ENCODE data around the gene PLCB1. TPM values are rescaled to one million over a fixed set of nuclear protein-coding genes. Genes with fewer than 3 reads are reported as not detected.

PLCB1 gene
- total and polyA plus RNA-seq, 2 experiments from 2014 or later, result 14.9 to 20.7 TPM

DNA sequence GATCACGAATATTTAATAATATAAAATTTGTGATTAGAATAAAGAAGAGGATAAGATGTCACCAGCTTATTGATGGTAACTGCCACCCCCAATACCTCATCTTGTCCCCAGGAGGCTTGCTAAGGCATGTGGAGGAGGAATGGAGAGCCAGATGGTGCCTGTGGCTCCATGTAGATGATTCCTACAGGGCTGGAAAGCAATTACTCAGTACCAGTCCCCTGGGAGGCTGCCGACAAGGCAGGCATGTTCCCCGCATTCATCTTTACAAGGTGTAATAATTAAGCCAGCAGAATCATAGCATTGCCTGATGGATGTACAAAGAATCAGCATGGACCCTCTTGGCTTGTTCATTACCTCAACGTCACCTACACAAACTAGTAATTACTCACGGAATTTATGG, 155.3 kb downstream of the PLCB1 start:
- Histone ChIP-seq H4K20me1 (replicated peaks; ENCODE audit: insufficient read depth) (0 out of 2 replicates have a peak, but pooled peaks cover 3% of the 10 kb centered on the region), H3K4me3 (no peak overlapping the region), H3K9me2 (ENCODE audit: insufficient read depth) (no peaks in the 10 kb centered on the region), H3K27ac (ENCODE audit: low read depth) (no peak overlapping the region), H3K4me2 (no peak overlapping the region), H3F3A (replicated peaks; ENCODE audit: low read depth) (no peaks in the 10 kb centered on the region), H3K79me2 (replicated peaks; ENCODE audit: insufficient read depth) (no peaks in the 10 kb centered on the region), H2AFZ (no peak overlapping the region), H3K27me3 (ENCODE audit: insufficient read depth) (no peaks in the 10 kb centered on the region), H3K36me3 (ENCODE audit: insufficient read depth) (no peaks in the 10 kb centered on the region), H3K4me1 (ENCODE audit: insufficient read depth) (no peaks in the 10 kb centered on the region)
- Mint-ChIP-seq H3K4me1 (no peaks in the 10 kb centered on the region), H3K27me3 (ENCODE audit: insufficient read depth, low read depth, poor library complexity) (no peaks in the 10 kb centered on the region), H3K27ac (no peak overlapping the region), H3K9me3 (no peaks in the 10 kb centered on the region), H3K4me3 (no peak overlapping the region), H3K36me3 (ENCODE audit: low read depth) (no peaks in the 10 kb centered on the region)
- TF ChIP-seq EZH2 (IDR thresholded peaks at IDR 0.05; ENCODE audit: low read depth, unreplicated experiment) (no peak), EZH2phosphoT487 (IDR thresholded peaks at IDR 0.05; ENCODE audit: unreplicated experiment) (no peak)
- TF ChIP-seq, protein P1, sequence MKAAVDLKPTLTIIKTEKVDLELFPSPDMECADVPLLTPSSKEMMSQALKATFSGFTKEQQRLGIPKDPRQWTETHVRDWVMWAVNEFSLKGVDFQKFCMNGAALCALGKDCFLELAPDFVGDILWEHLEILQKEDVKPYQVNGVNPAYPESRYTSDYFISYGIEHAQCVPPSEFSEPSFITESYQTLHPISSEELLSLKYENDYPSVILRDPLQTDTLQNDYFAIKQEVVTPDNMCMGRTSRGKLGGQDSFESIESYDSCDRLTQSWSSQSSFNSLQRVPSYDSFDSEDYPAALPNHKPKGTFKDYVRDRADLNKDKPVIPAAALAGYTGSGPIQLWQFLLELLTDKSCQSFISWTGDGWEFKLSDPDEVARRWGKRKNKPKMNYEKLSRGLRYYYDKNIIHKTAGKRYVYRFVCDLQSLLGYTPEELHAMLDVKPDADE (IDR thresholded peaks at IDR 0.05), result no peak
- no peak for DNase-seq (ENCODE audit: low spot score)
- no peak for ATAC-seq

DNA sequence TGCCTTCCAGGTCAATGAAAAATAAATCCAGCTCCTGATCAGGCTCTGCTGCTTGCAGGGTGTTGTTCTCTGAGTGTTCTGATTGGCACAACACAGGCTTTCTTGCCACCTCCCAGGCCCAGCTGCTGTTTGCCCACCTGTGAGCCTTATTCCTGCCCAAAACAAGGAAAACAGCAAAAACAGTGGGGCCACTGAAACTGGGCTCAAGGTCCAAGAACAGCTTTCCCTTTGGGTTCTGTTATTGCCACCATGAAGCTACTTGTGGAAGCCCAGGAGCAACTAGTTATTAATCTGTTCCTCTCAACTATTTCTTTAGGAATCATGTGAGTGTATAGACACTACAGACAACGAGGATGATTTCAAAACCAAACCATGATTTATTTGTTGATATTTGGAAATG, 159.1 kb downstream of the PLCB1 start:
- H3K4me3 Mint-ChIP-seq, result no peak overlapping the region
- no peak overlapping the region for H3K27ac Mint-ChIP-seq
- Histone ChIP-seq H3K27me3 (ENCODE audit: insufficient read depth) (no peaks in the 10 kb centered on the region), H3K4me3 (no peak overlapping the region), H3K79me2 (replicated peaks; ENCODE audit: insufficient read depth) (no peaks in the 10 kb centered on the region), H3K4me1 (ENCODE audit: insufficient read depth) (no peaks in the 10 kb centered on the region), H3K9me2 (ENCODE audit: insufficient read depth) (no peaks in the 10 kb centered on the region), H3K36me3 (ENCODE audit: insufficient read depth) (no peaks in the 10 kb centered on the region), H3F3A (replicated peaks; ENCODE audit: low read depth) (no peaks in the 10 kb centered on the region), H3K4me2 (no peak overlapping the region), H2AFZ (no peak overlapping the region), H4K20me1 (replicated peaks; ENCODE audit: insufficient read depth) (0 out of 2 replicates have a peak, but pooled peaks cover 3% of the 10 kb centered on the region), H3K27ac (ENCODE audit: low read depth) (no peak overlapping the region)
- DNase-seq (ENCODE audit: low spot score) (no peak), ATAC-seq (no peak)
- peaks cover 1% of the 10 kb centered on the region for H3K27me3 Mint-ChIP-seq (ENCODE audit: insufficient read depth, low read depth, poor library complexity)
- H3K4me1 Mint-ChIP-seq, result no peaks in the 10 kb centered on the region
- H3K36me3 Mint-ChIP-seq (ENCODE audit: low read depth), result no peaks in the 10 kb centered on the region
- H3K9me3 Mint-ChIP-seq, result no peaks in the 10 kb centered on the region
- TF ChIP-seq ZNF331 (CRISPR knock-in tag; IDR thresholded peaks at IDR 0.05; ENCODE audit: low read depth), result no peak
- TF ChIP-seq, protein P2, sequence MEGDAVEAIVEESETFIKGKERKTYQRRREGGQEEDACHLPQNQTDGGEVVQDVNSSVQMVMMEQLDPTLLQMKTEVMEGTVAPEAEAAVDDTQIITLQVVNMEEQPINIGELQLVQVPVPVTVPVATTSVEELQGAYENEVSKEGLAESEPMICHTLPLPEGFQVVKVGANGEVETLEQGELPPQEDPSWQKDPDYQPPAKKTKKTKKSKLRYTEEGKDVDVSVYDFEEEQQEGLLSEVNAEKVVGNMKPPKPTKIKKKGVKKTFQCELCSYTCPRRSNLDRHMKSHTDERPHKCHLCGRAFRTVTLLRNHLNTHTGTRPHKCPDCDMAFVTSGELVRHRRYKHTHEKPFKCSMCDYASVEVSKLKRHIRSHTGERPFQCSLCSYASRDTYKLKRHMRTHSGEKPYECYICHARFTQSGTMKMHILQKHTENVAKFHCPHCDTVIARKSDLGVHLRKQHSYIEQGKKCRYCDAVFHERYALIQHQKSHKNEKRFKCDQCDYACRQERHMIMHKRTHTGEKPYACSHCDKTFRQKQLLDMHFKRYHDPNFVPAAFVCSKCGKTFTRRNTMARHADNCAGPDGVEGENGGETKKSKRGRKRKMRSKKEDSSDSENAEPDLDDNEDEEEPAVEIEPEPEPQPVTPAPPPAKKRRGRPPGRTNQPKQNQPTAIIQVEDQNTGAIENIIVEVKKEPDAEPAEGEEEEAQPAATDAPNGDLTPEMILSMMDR (conservative IDR thresholded peaks at IDR 0.05; ENCODE audit: low read depth in 2 of 2), result no peak
- TF ChIP-seq, protein P3, sequence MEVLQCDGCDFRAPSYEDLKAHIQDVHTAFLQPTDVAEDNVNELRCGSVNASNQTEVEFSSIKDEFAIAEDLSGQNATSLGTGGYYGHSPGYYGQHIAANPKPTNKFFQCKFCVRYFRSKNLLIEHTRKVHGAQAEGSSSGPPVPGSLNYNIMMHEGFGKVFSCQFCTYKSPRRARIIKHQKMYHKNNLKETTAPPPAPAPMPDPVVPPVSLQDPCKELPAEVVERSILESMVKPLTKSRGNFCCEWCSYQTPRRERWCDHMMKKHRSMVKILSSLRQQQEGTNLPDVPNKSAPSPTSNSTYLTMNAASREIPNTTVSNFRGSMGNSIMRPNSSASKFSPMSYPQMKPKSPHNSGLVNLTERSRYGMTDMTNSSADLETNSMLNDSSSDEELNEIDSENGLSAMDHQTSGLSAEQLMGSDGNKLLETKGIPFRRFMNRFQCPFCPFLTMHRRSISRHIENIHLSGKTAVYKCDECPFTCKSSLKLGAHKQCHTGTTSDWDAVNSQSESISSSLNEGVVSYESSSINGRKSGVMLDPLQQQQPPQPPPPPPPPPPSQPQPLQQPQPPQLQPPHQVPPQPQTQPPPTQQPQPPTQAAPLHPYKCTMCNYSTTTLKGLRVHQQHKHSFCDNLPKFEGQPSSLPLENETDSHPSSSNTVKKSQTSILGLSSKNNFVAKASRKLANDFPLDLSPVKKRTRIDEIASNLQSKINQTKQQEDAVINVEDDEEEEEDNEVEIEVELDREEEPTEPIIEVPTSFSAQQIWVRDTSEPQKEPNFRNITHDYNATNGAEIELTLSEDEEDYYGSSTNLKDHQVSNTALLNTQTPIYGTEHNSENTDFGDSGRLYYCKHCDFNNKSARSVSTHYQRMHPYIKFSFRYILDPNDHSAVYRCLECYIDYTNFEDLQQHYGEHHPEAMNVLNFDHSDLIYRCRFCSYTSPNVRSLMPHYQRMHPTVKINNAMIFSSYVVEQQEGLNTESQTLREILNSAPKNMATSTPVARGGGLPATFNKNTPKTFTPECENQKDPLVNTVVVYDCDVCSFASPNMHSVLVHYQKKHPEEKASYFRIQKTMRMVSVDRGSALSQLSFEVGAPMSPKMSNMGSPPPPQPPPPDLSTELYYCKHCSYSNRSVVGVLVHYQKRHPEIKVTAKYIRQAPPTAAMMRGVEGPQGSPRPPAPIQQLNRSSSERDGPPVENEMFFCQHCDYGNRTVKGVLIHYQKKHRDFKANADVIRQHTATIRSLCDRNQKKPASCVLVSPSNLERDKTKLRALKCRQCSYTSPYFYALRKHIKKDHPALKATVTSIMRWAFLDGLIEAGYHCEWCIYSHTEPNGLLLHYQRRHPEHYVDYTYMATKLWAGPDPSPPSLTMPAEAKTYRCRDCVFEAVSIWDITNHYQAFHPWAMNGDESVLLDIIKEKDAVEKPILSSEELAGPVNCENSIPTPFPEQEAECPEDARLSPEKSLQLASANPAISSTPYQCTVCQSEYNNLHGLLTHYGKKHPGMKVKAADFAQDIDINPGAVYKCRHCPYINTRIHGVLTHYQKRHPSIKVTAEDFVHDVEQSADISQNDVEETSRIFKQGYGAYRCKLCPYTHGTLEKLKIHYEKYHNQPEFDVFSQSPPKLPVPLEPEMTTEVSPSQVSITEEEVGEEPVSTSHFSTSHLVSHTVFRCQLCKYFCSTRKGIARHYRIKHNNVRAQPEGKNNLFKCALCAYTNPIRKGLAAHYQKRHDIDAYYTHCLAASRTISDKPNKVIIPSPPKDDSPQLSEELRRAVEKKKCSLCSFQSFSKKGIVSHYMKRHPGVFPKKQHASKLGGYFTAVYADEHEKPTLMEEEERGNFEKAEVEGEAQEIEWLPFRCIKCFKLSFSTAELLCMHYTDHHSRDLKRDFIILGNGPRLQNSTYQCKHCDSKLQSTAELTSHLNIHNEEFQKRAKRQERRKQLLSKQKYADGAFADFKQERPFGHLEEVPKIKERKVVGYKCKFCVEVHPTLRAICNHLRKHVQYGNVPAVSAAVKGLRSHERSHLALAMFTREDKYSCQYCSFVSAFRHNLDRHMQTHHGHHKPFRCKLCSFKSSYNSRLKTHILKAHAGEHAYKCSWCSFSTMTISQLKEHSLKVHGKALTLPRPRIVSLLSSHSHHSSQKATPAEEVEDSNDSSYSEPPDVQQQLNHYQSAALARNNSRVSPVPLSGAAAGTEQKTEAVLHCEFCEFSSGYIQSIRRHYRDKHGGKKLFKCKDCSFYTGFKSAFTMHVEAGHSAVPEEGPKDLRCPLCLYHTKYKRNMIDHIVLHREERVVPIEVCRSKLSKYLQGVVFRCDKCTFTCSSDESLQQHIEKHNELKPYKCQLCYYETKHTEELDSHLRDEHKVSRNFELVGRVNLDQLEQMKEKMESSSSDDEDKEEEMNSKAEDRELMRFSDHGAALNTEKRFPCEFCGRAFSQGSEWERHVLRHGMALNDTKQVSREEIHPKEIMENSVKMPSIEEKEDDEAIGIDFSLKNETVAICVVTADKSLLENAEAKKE (CRISPR knock-in tag; IDR thresholded peaks at IDR 0.05), result no peak
- no peak for TF ChIP-seq JUNB (IDR thresholded peaks at IDR 0.05; ENCODE audit: unreplicated experiment)
